ENCODE measurements around the gene APEX2.

The APEX2 gene

GRCh38 chrX:54999717-55000598, at the start of gene APEX2:
Gene APEX2 (plus strand): TSS chrX:55000363. CDS start chrX:55000423, 60 bp downstream.
- in situ Hi-C loops (cut with HindIII; ENCODE audit: low sequenced_read_pairs) = no loop called here
- DNase-seq (ENCODE audit: low read depth, low spot score) = peak; percentile 94
- peak within 1 kb of the TSS; percentile 66 for H3K4me3 ChIP-seq (ENCODE audit: low read depth, low read length)
- TF ChIP-seq CTCF (IDR thresholded peaks at IDR 0.05; ENCODE audit: low read depth, low read length) = no peak

- no peak overlapping the region for H3K4me3 ChIP-seq (ENCODE audit: low read depth, low read length)
- DNase-seq (ENCODE audit: low read depth, low spot score) = no peak
- TF ChIP-seq CTCF (IDR thresholded peaks at IDR 0.05; ENCODE audit: low read depth, low read length) = no peak
- in situ Hi-C loops (cut with HindIII; ENCODE audit: low sequenced_read_pairs) = no loop called here
These were observed 49.3 kb upstream of the APEX2 start for GRCh38 chrX:54950730-54951375.

GRCh38 chrX:54961750-54962149, 38.4 kb upstream of the APEX2 start:
- no peak for TF ChIP-seq CTCF (IDR thresholded peaks at IDR 0.05; ENCODE audit: low read depth, low read length)
- DNase-seq (ENCODE audit: low read depth, low spot score) = no peak
- no peak overlapping the region for H3K4me3 ChIP-seq (ENCODE audit: low read depth, low read length)
- in situ Hi-C loops (cut with HindIII; ENCODE audit: low sequenced_read_pairs) = no loop called here

- H3K4me3 ChIP-seq (ENCODE audit: low read depth, low read length) = no peak overlapping the region
- in situ Hi-C loops (cut with HindIII; ENCODE audit: low sequenced_read_pairs) = no loop called here
- DNase-seq (ENCODE audit: low read depth, low spot score) = no peak
- no peak for TF ChIP-seq CTCF (IDR thresholded peaks at IDR 0.05; ENCODE audit: low read depth, low read length)
These were observed 35.2 kb upstream of the APEX2 start for GRCh38 chrX:54964766-54965497.

GRCh38 chrX:54977387-54977786, 22.8 kb upstream of the APEX2 start:
- in situ Hi-C loops (cut with HindIII; ENCODE audit: low sequenced_read_pairs) = no loop called here
- no peak for DNase-seq (ENCODE audit: low read depth, low spot score)
- H3K4me3 ChIP-seq (ENCODE audit: low read depth, low read length) = no peak overlapping the region
- TF ChIP-seq CTCF (IDR thresholded peaks at IDR 0.05; ENCODE audit: low read depth, low read length) = no peak

GRCh38 chrX:54978448-54978847, 21.7 kb upstream of the APEX2 start:
- no peak for DNase-seq (ENCODE audit: low read depth, low spot score)
- H3K4me3 ChIP-seq (ENCODE audit: low read depth, low read length) = no peak overlapping the region
- in situ Hi-C loops (cut with HindIII; ENCODE audit: low sequenced_read_pairs) = no loop called here
- no peak for TF ChIP-seq CTCF (IDR thresholded peaks at IDR 0.05; ENCODE audit: low read depth, low read length)

Data from astrocyte of the spinal cord (primary cell).